ENCODE data around the gene FAM240A. TPM values are rescaled to one million over a fixed set of nuclear protein-coding genes. Genes with fewer than 3 reads are reported as not detected.
A peak's percentile ranks its signal among the peaks of the same experiment; 100 is the strongest.

The FAM240A gene
- total and polyA plus RNA-seq, 2 experiments from 2014 or later = 0.18 TPM; not detected in 1

DNA sequence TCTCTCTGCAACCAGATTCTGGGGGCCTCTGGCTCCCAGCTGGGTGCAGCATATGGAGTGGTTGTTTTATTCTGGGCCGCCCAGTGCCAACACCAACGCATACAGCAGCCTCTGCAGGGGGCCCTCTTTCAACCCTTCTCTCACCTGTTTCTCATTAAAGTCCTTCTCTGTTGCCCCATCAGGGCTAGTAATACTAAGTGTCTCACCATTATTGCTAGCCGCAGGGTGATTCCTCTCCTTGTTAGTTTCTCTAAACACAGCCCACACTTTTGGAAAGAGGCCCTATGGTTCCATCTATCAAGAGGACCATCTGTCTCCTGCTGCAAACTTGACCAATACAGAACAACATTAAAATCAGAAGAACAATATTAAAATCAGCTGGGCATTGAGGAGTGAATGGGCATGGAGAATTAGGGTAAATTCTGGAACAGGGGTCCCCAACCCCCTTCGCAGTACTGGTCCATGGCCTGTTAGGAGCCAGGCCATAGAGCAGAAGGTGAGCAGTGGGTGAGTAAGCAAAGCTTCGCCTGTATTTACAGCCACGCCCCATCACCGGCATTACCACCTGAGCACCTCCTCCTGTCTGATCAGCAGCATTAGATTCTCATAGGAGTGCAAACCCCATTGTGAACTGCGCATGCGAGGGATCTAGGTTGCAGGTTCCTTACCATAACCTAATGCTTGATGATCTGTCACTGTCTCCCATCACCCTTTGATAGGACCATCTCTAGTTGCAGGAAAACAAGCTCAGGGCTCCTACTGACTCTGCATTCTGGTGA, 44.6 kb downstream of the FAM240A start (continued):
- TF ChIP-seq, protein P1, sequence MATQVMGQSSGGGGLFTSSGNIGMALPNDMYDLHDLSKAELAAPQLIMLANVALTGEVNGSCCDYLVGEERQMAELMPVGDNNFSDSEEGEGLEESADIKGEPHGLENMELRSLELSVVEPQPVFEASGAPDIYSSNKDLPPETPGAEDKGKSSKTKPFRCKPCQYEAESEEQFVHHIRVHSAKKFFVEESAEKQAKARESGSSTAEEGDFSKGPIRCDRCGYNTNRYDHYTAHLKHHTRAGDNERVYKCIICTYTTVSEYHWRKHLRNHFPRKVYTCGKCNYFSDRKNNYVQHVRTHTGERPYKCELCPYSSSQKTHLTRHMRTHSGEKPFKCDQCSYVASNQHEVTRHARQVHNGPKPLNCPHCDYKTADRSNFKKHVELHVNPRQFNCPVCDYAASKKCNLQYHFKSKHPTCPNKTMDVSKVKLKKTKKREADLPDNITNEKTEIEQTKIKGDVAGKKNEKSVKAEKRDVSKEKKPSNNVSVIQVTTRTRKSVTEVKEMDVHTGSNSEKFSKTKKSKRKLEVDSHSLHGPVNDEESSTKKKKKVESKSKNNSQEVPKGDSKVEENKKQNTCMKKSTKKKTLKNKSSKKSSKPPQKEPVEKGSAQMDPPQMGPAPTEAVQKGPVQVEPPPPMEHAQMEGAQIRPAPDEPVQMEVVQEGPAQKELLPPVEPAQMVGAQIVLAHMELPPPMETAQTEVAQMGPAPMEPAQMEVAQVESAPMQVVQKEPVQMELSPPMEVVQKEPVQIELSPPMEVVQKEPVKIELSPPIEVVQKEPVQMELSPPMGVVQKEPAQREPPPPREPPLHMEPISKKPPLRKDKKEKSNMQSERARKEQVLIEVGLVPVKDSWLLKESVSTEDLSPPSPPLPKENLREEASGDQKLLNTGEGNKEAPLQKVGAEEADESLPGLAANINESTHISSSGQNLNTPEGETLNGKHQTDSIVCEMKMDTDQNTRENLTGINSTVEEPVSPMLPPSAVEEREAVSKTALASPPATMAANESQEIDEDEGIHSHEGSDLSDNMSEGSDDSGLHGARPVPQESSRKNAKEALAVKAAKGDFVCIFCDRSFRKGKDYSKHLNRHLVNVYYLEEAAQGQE (IDR thresholded peaks at IDR 0.05; ENCODE audit: unreplicated experiment) = no peak

DNA sequence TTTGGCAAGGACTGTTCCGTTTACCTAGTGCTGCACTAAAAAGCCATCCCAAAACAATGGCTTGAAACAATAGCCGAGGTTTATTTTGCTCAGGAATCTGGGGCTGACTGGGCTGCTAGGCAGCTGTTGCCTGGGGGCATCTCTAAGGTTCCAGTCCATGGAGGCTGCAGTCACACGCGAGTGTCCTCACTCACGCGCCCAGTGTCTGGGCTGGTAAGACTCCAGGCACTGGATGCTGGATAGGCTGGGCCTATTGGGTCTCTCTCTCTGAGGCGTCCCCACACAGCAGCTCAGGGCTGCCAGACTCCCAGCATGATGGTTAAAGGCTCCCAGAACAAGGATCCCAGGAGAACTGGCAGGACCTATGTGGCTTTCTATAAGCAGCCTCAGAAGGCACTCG, 47.0 kb downstream of the FAM240A start:
- no peak overlapping the region; the same call in 1 of the 2 replicates for H3K4me2 ChIP-seq
- Mint-ChIP-seq H3K27me3 (ENCODE audit: insufficient read depth, low read depth, poor library complexity) (peaks cover 31% of the 10 kb centered on the region), H3K27ac (no peak overlapping the region; the same call in 1 of the 2 replicates), H3K9me3 (no peaks in the 10 kb centered on the region; the same call in 2 of the 3 replicates), H3K4me3 (no peak overlapping the region), H3K4me1 (peaks cover 67% of the 10 kb centered on the region), H3K36me3 (ENCODE audit: low read depth) (no peaks in the 10 kb centered on the region)
- 0 out of 2 replicates have a peak, but pooled peaks cover 9% of the 10 kb centered on the region for H3F3A ChIP-seq (replicated peaks; ENCODE audit: low read depth)
- H3K4me3 ChIP-seq = no peak overlapping the region
- no peaks in the 10 kb centered on the region for H3K27me3 ChIP-seq (ENCODE audit: insufficient read depth)
- H3K36me3 ChIP-seq (ENCODE audit: insufficient read depth) = no peaks in the 10 kb centered on the region
- TF ChIP-seq, protein P1 (IDR thresholded peaks at IDR 0.05; ENCODE audit: unreplicated experiment) = no peak
- TF ChIP-seq ZNF462 (CRISPR knock-in tag; IDR thresholded peaks at IDR 0.05) (no peak), CREB1 (CRISPR knock-in tag; IDR thresholded peaks at IDR 0.05; ENCODE audit: low read depth) (no peak), POLR2AphosphoS5 (IDR thresholded peaks at IDR 0.05; ENCODE audit: low read depth) (no peak), ZNF331 (CRISPR knock-in tag; IDR thresholded peaks at IDR 0.05; ENCODE audit: low read depth) (no peak), NANOG (IDR thresholded peaks at IDR 0.05; ENCODE audit: borderline replicate concordance) (no peak)
- DNase-seq (ENCODE audit: low spot score) (peak; percentile 42), ATAC-seq (peak; percentile 12)
- H3K9me2 ChIP-seq (ENCODE audit: insufficient read depth) = no peaks in the 10 kb centered on the region
- no peaks in the 10 kb centered on the region for H4K20me1 ChIP-seq (replicated peaks; ENCODE audit: insufficient read depth)
- H3K79me2 ChIP-seq (replicated peaks; ENCODE audit: insufficient read depth) = no peaks in the 10 kb centered on the region
- peak overlapping the region; percentile 1; the same call in 1 of the 2 replicates for H2AFZ ChIP-seq
- no peak overlapping the region for H3K27ac ChIP-seq (ENCODE audit: low read depth)
- peaks cover 51% of the 10 kb centered on the region for H3K4me1 ChIP-seq (ENCODE audit: insufficient read depth)

All from GM23338 (cell line).